Measurements from ENCODE around the gene ASXL1.

ASXL1 gene

DNA sequence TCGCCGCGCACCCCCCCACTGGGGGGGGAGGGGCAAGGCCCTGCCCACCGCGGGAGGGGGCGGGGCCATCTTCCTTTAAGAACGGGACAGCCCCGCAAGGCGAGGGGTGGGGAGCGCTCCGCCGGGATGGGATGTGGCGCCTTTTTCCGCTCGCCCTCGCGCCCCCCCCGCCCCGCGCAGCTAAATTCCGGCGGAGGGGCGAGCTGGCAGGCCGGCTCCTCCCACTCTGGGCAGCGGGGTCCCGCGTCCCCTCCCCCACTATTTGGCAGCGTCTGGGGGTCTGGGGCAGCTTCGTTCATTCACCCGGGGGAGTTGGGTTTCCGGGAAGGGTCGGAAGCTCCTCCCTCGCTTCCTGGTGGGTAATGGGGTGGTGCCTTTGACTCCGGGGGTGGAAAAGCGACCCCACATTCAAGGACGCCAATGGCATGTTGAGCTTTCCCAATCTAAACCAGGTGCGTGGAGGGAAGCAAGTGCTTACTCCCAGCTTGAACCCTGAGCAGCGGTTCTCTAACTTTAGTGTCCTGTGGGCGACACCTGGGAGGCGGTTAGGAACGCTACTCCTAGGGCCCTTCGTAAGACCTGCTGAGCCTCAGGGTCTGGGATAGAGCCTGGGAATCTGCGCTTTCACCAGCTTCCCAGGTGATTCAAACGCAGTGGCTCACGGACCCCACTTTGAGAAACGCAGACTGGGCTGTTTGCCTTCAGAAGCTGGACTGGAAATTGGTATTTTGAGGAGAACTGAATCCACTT is 927 bp downstream of the ASXL1 start:
- ATAC-seq (replicated peaks; ENCODE audit: extremely low read depth, poor library complexity, severe bottlenecking) (peak; percentile 17), DNase-seq (ENCODE audit: low spot score in 2 of 2) (peak in 1 of 2 donors; percentile 40)
- peak overlapping the region; percentile 87 for H3K4me3 Mint-ChIP-seq
- H3K9me3 Mint-ChIP-seq: no peaks in the 10 kb centered on the region
- H3K36me3 Mint-ChIP-seq (ENCODE audit: insufficient read depth): peaks cover 13% of the 10 kb centered on the region
- H3K27me3 Mint-ChIP-seq: no peaks in the 10 kb centered on the region
- peak overlapping the region; percentile 90 for H3K27ac Mint-ChIP-seq (ENCODE audit: low read depth)
- peaks cover 49% of the 10 kb centered on the region for H3K4me1 Mint-ChIP-seq

GRCh38 chr20:32359633-32360332 is 1.7 kb downstream of the ASXL1 start:
- H3K27me3 Mint-ChIP-seq: no peaks in the 10 kb centered on the region
- peaks cover 53% of the 10 kb centered on the region for H3K4me1 Mint-ChIP-seq
- ATAC-seq (replicated peaks; ENCODE audit: extremely low read depth, poor library complexity, severe bottlenecking): peak; percentile 10
- H3K27ac Mint-ChIP-seq (ENCODE audit: low read depth): peak overlapping the region; percentile 90
- H3K36me3 Mint-ChIP-seq (ENCODE audit: insufficient read depth): peaks cover 13% of the 10 kb centered on the region
- no peak for DNase-seq (ENCODE audit: low spot score in 2 of 2)
- H3K4me3 Mint-ChIP-seq: peak overlapping the region; percentile 87
- H3K9me3 Mint-ChIP-seq: no peaks in the 10 kb centered on the region

GRCh38 chr20:32360333-32360634 is 2.2 kb downstream of the ASXL1 start:
- Mint-ChIP-seq H3K27me3 (no peaks in the 10 kb centered on the region), H3K4me1 (peaks cover 58% of the 10 kb centered on the region), H3K36me3 (ENCODE audit: insufficient read depth) (peaks cover 13% of the 10 kb centered on the region), H3K4me3 (peak overlapping the region; percentile 87), H3K27ac (ENCODE audit: low read depth) (peak overlapping the region; percentile 90), H3K9me3 (no peaks in the 10 kb centered on the region)
- no peak for ATAC-seq (replicated peaks; ENCODE audit: extremely low read depth, poor library complexity, severe bottlenecking)
- no peak for DNase-seq (ENCODE audit: low spot score in 2 of 2)

DNA sequence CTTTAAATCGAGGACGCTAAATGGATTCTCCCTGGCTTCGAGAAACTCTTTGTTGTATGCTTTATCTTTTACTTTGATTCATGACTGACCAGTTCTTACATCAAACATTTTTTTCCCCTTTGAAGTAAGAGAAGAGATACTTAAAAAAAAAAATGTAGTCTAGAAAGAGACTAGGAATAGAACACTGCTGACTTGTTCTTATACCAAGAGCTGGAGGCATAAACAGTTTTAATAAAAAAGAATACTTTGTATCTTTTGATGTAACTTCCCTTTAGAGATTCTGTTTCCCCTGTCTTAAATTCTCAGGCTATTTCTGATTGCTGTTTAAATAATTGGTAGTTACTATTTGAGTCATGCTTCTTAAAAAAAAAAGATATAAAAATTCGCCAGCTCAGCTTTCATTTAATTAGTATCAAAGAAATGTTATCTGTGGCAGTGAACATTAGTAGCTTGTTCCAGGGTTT is 4.8 kb downstream of the ASXL1 start:
- DNase-seq (ENCODE audit: low spot score in 2 of 2) (no peak), ATAC-seq (replicated peaks; ENCODE audit: extremely low read depth, poor library complexity, severe bottlenecking) (no peak)
- Mint-ChIP-seq H3K36me3 (ENCODE audit: insufficient read depth) (peaks cover 18% of the 10 kb centered on the region), H3K4me3 (peak overlapping the region; percentile 87), H3K4me1 (peaks cover 75% of the 10 kb centered on the region), H3K27ac (ENCODE audit: low read depth) (peak overlapping the region; percentile 90), H3K9me3 (no peaks in the 10 kb centered on the region), H3K27me3 (no peaks in the 10 kb centered on the region)

DNA sequence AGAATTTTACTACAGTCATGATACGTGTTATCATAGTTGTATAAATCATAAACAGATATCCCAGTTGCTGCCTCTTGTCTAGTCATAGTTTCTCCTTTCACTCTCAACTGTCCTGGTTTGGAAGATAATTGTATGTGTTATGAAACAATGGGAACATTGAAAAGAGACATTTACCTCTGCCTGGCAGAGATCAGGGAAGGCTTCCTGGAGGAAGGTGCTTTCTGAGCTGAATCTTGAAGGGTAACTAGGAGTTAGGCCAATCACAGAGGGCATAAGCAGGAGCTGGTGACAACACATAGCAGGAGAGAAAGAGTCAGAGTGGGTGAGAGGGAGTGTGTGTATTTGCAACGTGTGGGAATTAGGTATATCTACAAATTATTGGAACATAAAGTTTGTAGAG is 5.4 kb downstream of the ASXL1 start:
- ATAC-seq (replicated peaks; ENCODE audit: extremely low read depth, poor library complexity, severe bottlenecking) (no peak), DNase-seq (ENCODE audit: low spot score in 2 of 2) (no peak)
- Mint-ChIP-seq H3K27ac (ENCODE audit: low read depth) (peak overlapping the region; percentile 90), H3K36me3 (ENCODE audit: insufficient read depth) (peaks cover 18% of the 10 kb centered on the region), H3K4me1 (peaks cover 78% of the 10 kb centered on the region), H3K27me3 (no peaks in the 10 kb centered on the region), H3K9me3 (no peaks in the 10 kb centered on the region), H3K4me3 (peak overlapping the region; percentile 87)

GRCh38 chr20:32364554-32365208 is 6.5 kb downstream of the ASXL1 start:
- no peaks in the 10 kb centered on the region for H3K27me3 Mint-ChIP-seq
- H3K27ac Mint-ChIP-seq (ENCODE audit: low read depth): peak overlapping the region; percentile 38
- H3K4me3 Mint-ChIP-seq: peak overlapping the region; percentile 16
- DNase-seq (ENCODE audit: low spot score in 2 of 2): no peak
- H3K36me3 Mint-ChIP-seq (ENCODE audit: insufficient read depth): peaks cover 20% of the 10 kb centered on the region
- H3K9me3 Mint-ChIP-seq: no peaks in the 10 kb centered on the region
- no peak for ATAC-seq (replicated peaks; ENCODE audit: extremely low read depth, poor library complexity, severe bottlenecking)
- peaks cover 73% of the 10 kb centered on the region for H3K4me1 Mint-ChIP-seq

DNA sequence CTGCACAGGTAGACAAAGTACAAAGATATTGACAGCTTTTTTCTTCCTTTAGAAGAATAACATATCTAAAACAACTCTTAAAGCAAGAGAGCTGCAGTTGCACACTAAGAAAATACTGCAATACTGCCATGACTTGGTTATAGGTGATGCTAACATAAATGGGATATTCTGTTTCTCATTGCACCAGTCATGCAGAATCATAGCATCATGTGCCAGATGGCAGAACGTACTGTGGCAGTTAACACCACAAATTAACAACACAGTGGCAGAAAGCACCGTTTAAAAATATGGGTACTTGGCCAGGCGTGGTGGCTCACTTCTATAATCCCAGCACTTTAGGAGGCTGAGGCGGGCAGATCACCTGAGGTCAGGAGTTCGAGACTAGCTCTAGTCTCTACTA is 7.4 kb downstream of the ASXL1 start:
- peak overlapping the region; percentile 38 for H3K27ac Mint-ChIP-seq (ENCODE audit: low read depth)

GRCh38 chr20:32366380-32366779 is 8.2 kb downstream of the ASXL1 start:
- no peak overlapping the region for H3K4me3 Mint-ChIP-seq
- no peaks in the 10 kb centered on the region for H3K9me3 Mint-ChIP-seq
- H3K27ac Mint-ChIP-seq (ENCODE audit: low read depth): peak overlapping the region; percentile 43
- no peak for ATAC-seq (replicated peaks; ENCODE audit: extremely low read depth, poor library complexity, severe bottlenecking)
- no peaks in the 10 kb centered on the region for H3K27me3 Mint-ChIP-seq
- H3K4me1 Mint-ChIP-seq: peaks cover 61% of the 10 kb centered on the region
- no peak for DNase-seq (ENCODE audit: low spot score in 2 of 2)
- H3K36me3 Mint-ChIP-seq (ENCODE audit: insufficient read depth): peaks cover 21% of the 10 kb centered on the region

More for the DNA sequence above, 7.4 kb downstream of the ASXL1 start:
- H3K36me3 Mint-ChIP-seq (ENCODE audit: insufficient read depth): peaks cover 20% of the 10 kb centered on the region
- no peak for DNase-seq (ENCODE audit: low spot score in 2 of 2)
- no peak for ATAC-seq (replicated peaks; ENCODE audit: extremely low read depth, poor library complexity, severe bottlenecking)
- H3K27me3 Mint-ChIP-seq: no peaks in the 10 kb centered on the region
- H3K4me1 Mint-ChIP-seq: peaks cover 64% of the 10 kb centered on the region
- H3K4me3 Mint-ChIP-seq: no peak overlapping the region
- no peaks in the 10 kb centered on the region for H3K9me3 Mint-ChIP-seq

- H3K27ac Mint-ChIP-seq (ENCODE audit: low read depth): no peak overlapping the region
- no peak overlapping the region for H3K4me3 Mint-ChIP-seq
- ATAC-seq (replicated peaks; ENCODE audit: extremely low read depth, poor library complexity, severe bottlenecking) (no peak), DNase-seq (ENCODE audit: low spot score in 2 of 2) (no peak)
- H3K9me3 Mint-ChIP-seq: no peaks in the 10 kb centered on the region
- H3K36me3 Mint-ChIP-seq (ENCODE audit: insufficient read depth): peaks cover 30% of the 10 kb centered on the region
- H3K4me1 Mint-ChIP-seq: peaks cover 41% of the 10 kb centered on the region
- H3K27me3 Mint-ChIP-seq: no peaks in the 10 kb centered on the region
Observed at GRCh38 chr20:32368323-32368722, 10.2 kb downstream of the ASXL1 start.

DNA sequence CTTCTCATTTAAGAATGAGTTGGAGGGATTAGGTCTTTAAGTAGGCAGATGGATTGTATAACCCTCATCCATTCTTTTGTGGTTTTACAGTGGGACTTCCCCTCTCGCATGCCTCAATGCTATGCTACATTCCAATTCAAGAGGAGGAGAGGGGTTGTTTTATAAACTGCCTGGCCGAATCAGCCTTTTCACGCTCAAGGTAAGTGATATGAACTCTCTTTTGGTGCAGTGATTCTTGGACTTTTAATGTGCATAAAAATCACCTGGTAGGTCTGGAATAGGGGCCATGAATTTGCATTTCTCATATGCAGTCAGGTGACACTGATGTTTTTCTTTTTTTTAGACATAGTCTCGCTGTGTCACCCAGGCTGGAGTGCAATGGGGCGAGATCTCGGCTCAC is 10.8 kb downstream of the ASXL1 start:
- Mint-ChIP-seq H3K9me3 (no peaks in the 10 kb centered on the region), H3K4me1 (peaks cover 35% of the 10 kb centered on the region), H3K27ac (ENCODE audit: low read depth) (no peak overlapping the region), H3K4me3 (no peak overlapping the region), H3K27me3 (no peaks in the 10 kb centered on the region), H3K36me3 (ENCODE audit: insufficient read depth) (peaks cover 34% of the 10 kb centered on the region)
- ATAC-seq (replicated peaks; ENCODE audit: extremely low read depth, poor library complexity, severe bottlenecking) (no peak), DNase-seq (ENCODE audit: low spot score in 2 of 2) (no peak)

- no peak for ATAC-seq (replicated peaks; ENCODE audit: extremely low read depth, poor library complexity, severe bottlenecking)
- peaks cover 41% of the 10 kb centered on the region for H3K36me3 Mint-ChIP-seq (ENCODE audit: insufficient read depth)
Observed at GRCh38 chr20:32370897-32371296, 12.8 kb downstream of the ASXL1 start.

GRCh38 chr20:32378461-32378860 is 20.3 kb downstream of the ASXL1 start:
- H3K27ac Mint-ChIP-seq (ENCODE audit: low read depth): no peak overlapping the region
- DNase-seq (ENCODE audit: low spot score in 2 of 2) (no peak), ATAC-seq (replicated peaks; ENCODE audit: extremely low read depth, poor library complexity, severe bottlenecking) (no peak)
- no peaks in the 10 kb centered on the region for H3K9me3 Mint-ChIP-seq
- H3K36me3 Mint-ChIP-seq (ENCODE audit: insufficient read depth): peaks cover 37% of the 10 kb centered on the region
- peaks cover 6% of the 10 kb centered on the region for H3K4me1 Mint-ChIP-seq
- no peaks in the 10 kb centered on the region for H3K27me3 Mint-ChIP-seq
- H3K4me3 Mint-ChIP-seq: no peak overlapping the region

More at GRCh38 chr20:32370897-32371296, 12.8 kb downstream of the ASXL1 start:
- H3K9me3 Mint-ChIP-seq: no peaks in the 10 kb centered on the region
- no peak overlapping the region for H3K27ac Mint-ChIP-seq (ENCODE audit: low read depth)
- no peak for DNase-seq (ENCODE audit: low spot score in 2 of 2)
- peaks cover 23% of the 10 kb centered on the region for H3K4me1 Mint-ChIP-seq
- no peaks in the 10 kb centered on the region for H3K27me3 Mint-ChIP-seq
- H3K4me3 Mint-ChIP-seq: no peak overlapping the region

All from central memory CD8-positive, alpha-beta T cell (primary cell).